Measurements from ENCODE around the gene SOX18. TPM values are rescaled to one million over a fixed set of nuclear protein-coding genes. Genes with fewer than 3 reads are reported as not detected.

SOX18 gene
- total and polyA plus RNA-seq, 2 of the 8 experiments (the other 6 are each of a cell fraction or from before 2014, with no cell fraction given): 0.09 TPM; not detected in 1

GRCh38 chr20:64095927-64096326 lies 46.5 kb upstream of the SOX18 start:
- 90% methylated on average over 11 of the region's 11 CpGs; no CpG with 5 or more reads in 1 of the 2 experiments for WGBS, 2 experiments (ENCODE audit: extremely low coverage in 1 of 2, insufficient coverage in 1 of 2, insufficient read length in 1 of 2, insufficient replicate concordance in 2 of 2, low coverage in 1 of 2, low lambda C conversion rate in 2 of 2, missing lambda C conversion rate in 1 of 2)
- CTCF ChIA-PET (ENCODE audit: partially characterized antibody): no interaction called here
- H3K27ac ChIP-seq (ENCODE audit: low read depth, low read length): no peak overlapping the region
- peaks cover 0 to 2% of the 10 kb centered on the region in 2 experiments for H4K20me1 ChIP-seq (replicated peaks in 1 of 2; ENCODE audit: control insufficient read depth in 1 of 2, insufficient read depth in 2 of 2, low read length in 2 of 2)
- H3K4ac ChIP-seq (replicated peaks; ENCODE audit: insufficient read length, low read depth, low read length): no peak overlapping the region
- H3K9ac ChIP-seq (replicated peaks in 1 of 4; ENCODE audit: extremely low read depth in 1 of 4, low read depth in 3 of 4, low read length in 3 of 4): no peak overlapping the region
- H3K4me3 ChIP-seq (ENCODE audit: extremely low read depth in 1 of 4, insufficient read depth in 2 of 4, low read depth in 3 of 4, low read length in 4 of 4): no peak overlapping the region
- peaks cover 0 to 6% (median 3%) of the 10 kb centered on the region in 4 experiments; a peak in 5 of 7 replicates for H3K27me3 ChIP-seq (replicated peaks in 1 of 4; ENCODE audit: control insufficient read depth in 3 of 4, extremely low read depth in 1 of 4, insufficient read depth in 3 of 4, low read length in 3 of 4)
- H4K8ac ChIP-seq (ENCODE audit: extremely low read depth, insufficient read depth, low read length): no peak overlapping the region
- no peak overlapping the region for H2BK5ac ChIP-seq (ENCODE audit: low read depth, low read length)
- H3K4me2 ChIP-seq (ENCODE audit: insufficient read depth in 1 of 2, low read depth in 2 of 2, low read length in 2 of 2): no peak overlapping the region
- no peak overlapping the region for H3K18ac ChIP-seq (ENCODE audit: extremely low read depth, low read length)
- FAIRE-seq (no peak), DNase-seq (ENCODE audit: low read depth in 1 of 2, low spot score in 2 of 2) (no peak)
- H2BK12ac ChIP-seq (ENCODE audit: low read depth, low read length): no peak overlapping the region
- POLR2A ChIA-PET (ENCODE audit: partially characterized antibody): interaction anchor here (0.6 kb wide), 1 partner anchor 816 kb away, joined by 3 read pairs; no protein-coding TSS in a partner anchor
- H3K56ac ChIP-seq (replicated peaks; ENCODE audit: insufficient read length, low read depth, low read length): no peak overlapping the region
- no peak overlapping the region for H2BK20ac ChIP-seq (ENCODE audit: low read length)
- H2BK120ac ChIP-seq (replicated peaks; ENCODE audit: low read depth, low read length): no peak overlapping the region
- no peak overlapping the region for H2BK15ac ChIP-seq (ENCODE audit: low read length)
- no peak for TF ChIP-seq RNF2 (IDR thresholded peaks at IDR 0.05; ENCODE audit: borderline replicate concordance, low read depth, low read length, missing control alignments, poor library complexity, severe bottlenecking)
- TF ChIP-seq CEBPB (IDR thresholded peaks at IDR 0.05; ENCODE audit: low read depth, low read length): no peak
- H3K23ac ChIP-seq (ENCODE audit: insufficient read length): no peak overlapping the region
- H2AK5ac ChIP-seq (ENCODE audit: low read depth, low read length): no peak overlapping the region
- no peaks in the 10 kb centered on the region for H3K36me3 ChIP-seq (ENCODE audit: control insufficient read depth in 2 of 4, insufficient read depth in 4 of 4, low read length in 3 of 4)
- no peaks in the 10 kb centered on the region for H3K79me2 ChIP-seq (ENCODE audit: control insufficient read depth in 1 of 2, insufficient read depth in 2 of 2, low read length in 2 of 2)
- H2AFZ ChIP-seq (ENCODE audit: low read length): no peak overlapping the region
- peaks cover 0 to 7% (median 2%) of the 10 kb centered on the region in 4 experiments; a peak in 3 of 7 replicates for H3K4me1 ChIP-seq (replicated peaks in 1 of 4; ENCODE audit: control insufficient read depth in 3 of 4, insufficient read depth in 4 of 4, low read length in 3 of 4)
- no peak overlapping the region for H3K14ac ChIP-seq (ENCODE audit: insufficient read length)
- no peak overlapping the region for H4K91ac ChIP-seq (replicated peaks; ENCODE audit: insufficient read length, low read length)
- peaks cover 5% of the 10 kb centered on the region; the same call in 1 of the 2 replicates for H3K23me2 ChIP-seq (ENCODE audit: low read depth, low read length)
- no peaks in the 10 kb centered on the region for H3K9me3 ChIP-seq (ENCODE audit: insufficient read depth in 2 of 2, low read depth in 1 of 2, low read length in 1 of 2)
- no peaks in the 10 kb centered on the region for H3K79me1 ChIP-seq (ENCODE audit: low read depth, low read length)
- H4K5ac ChIP-seq (ENCODE audit: insufficient read length, low read depth, low read length): no peak overlapping the region

All from H1 (cell line).